Hematopoietic multipotent progenitor cell treated with erythropoietin and hydrocortisone succinate and interleukin-3 and kit ligand, for 15 days (in vitro differentiated cells): ENCODE measurements around the gene COX8C.
"Not testable (repeated sequence)": the region's sequence is repeated elsewhere in the genome, so short reads cannot be mapped to it uniquely, and the experiment has no call there.

Experiments
- DNase-seq: peaks from one replicate; pipeline ENCODE4 v3.0.0-alpha.2; 2015; ENCODE audit warnings: low spot score

The COX8C gene

DNA sequence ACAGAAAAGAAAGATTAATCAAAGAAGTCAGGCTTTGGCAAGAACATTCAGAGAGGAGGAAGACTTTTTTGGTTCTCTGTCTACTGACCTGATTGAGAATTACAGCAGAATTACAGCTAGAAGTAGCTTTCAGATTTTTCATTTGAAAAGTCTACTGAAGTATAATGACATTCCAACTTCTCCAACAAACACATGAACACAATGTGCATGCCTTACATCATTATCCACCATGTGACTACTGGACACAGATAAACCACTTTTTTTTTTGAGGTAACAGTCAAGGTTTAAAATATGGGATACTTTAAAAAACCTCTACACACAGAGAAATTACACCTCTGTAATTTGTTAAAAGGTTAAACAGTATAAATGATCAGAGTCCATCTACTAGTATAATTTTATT is 26.5 kb upstream of the COX8C start:
- DNase-seq: no peak

- DNase-seq: peak; percentile 75
These were observed 23.9 kb upstream of the COX8C start for GRCh38 chr14:93322929-93323599.

- no peak for DNase-seq
These were observed 23.3 kb upstream of the COX8C start for GRCh38 chr14:93323600-93324174.

GRCh38 chr14:93326196-93326595 is 20.8 kb upstream of the COX8C start:
- DNase-seq: no peak

DNA sequence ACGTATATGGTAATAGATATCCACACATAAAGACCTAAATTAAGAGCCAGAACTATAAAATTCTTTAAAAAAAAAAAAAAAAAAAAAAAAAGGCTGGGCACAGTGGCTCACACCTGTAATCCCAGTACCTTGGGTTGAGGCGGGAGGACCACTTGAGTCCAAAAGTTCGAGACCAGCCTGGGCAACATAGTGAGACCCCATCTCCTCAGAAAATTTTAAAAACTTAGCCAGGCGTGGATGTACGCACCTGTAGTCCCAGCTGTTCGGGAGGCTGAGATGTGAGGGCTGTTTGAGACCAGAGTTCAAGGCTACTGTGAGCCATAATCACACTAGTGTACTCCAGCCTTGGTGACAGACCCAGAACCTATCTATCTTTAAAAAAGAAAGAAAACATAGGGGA is 18.4 kb upstream of the COX8C start:
- DNase-seq: no peak

DNA sequence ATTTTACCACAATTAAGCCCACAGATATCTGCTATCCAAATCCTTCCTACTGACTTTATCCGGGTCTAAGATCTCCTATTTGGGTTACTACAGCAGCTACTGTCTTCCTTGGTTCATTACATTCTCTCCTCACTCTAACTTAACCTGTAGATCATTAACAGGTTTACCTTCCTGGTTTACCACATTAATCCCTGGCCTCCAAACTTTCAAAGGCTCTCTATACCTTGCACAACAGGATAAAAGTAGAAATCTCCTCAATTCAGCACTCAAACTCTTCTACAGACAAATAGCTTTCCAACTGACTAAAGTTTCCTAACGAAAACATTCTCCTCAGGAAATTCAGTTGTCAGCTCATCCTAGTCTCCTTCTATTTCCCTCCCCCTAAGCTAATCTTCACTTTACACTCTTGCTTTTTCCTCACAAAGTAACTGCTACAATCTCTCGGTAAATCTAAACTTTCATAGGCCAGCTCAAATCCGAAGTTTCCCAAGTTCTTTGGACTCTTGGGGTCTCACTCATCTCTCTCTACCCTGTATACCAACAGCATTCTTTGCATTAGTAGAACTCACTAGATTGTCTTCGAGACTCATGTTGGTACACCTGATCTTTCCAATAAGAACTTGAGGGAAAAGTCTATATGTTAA is 16.9 kb upstream of the COX8C start:
- no peak for DNase-seq

- no peak for DNase-seq
These were observed 16.4 kb upstream of the COX8C start for GRCh38 chr14:93330609-93331000.

DNA sequence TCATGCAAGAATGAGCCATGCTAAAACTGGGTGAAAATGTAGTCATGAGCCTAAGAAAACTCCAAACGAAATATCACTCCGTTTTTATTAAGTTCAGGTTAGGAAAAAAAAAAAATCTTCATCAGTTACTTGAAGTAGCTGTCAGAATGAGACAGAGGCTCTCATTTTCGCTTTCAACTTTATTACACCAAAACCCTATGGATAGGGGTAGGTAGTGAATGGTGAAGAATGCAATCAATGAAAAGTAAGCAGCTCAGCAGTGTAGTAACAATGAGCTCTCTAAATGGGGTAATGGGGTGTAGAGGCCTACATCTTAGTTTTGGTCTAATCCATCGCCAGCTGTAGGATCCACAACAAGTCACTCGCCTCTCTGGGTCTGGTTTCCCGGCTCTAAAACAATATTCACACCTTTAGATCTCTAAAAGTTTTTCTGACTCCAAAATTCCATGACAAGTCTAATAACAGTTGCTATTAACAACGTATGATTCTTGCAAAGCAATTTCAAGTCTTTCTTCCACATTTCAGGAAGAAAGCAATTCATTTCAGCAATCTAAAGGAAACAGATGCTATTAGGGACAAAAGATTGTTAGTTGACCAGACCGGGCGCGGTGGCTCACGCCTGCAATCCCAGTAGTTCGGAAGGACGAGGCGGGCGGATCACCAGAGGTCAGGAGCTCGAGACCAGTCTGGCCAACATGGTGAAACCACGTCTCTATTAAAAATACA is 15.8 kb upstream of the COX8C start:
- DNase-seq: no peak

- peak; percentile 29 for DNase-seq
These were observed 15.1 kb upstream of the COX8C start for GRCh38 chr14:93331728-93332396.

- DNase-seq: peak; percentile 45
These were observed 14.6 kb upstream of the COX8C start for GRCh38 chr14:93332397-93332852.

DNA sequence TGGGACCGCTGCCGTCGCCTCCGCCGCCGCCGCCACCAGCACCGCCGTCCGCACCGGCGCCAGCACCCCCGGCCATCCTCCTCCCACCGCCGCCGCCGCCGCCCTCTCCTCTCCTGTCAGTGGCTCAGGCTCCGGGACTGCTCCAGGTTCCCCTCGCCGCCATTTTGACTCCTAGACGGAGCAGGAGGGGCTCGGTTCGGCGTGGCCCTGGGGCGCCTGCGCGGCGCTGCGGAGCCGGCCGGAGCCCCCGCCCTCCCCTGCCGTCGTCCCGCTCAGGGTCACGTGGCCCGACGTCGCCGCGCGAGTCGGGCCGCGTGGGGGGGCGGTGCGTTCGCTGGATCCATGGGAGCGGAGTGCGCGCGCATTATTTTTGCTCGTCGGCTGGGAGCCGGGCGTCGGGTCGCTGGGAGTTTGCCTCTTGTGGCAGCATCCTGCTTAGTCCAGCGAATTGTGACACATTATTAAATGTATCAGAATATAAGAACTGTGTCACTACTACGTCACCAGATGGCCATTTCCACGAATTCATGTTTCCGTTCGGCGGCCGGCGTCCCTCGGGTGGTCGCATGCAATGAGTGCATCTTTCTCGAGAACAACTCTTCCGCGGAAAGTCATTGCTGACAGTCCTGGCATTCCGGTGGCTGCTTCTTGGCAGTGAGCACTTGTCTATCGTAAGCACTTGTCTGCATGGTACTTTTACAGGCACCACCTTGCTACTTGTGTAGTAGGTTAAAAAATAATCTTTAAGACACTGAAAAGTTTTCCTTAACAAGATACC is 13.9 kb upstream of the COX8C start, which contains the start of gene BTBD7:
Gene BTBD7 (minus strand): TSS at position 184 of the 778 bp plus-strand sequence. CDS start 36,985 bp downstream, outside the sequence.
- peak; percentile 97 for DNase-seq

- DNase-seq: no peak
These were observed 13.3 kb upstream of the COX8C start for GRCh38 chr14:93333631-93334103.

GRCh38 chr14:93337143-93337753 is 9.7 kb upstream of the COX8C start:
- no peak for DNase-seq

- DNase-seq: no peak
These were observed 9.1 kb upstream of the COX8C start for GRCh38 chr14:93337884-93338283.

GRCh38 chr14:93343266-93343665 is 3.7 kb upstream of the COX8C start:
- DNase-seq: no peak

DNA sequence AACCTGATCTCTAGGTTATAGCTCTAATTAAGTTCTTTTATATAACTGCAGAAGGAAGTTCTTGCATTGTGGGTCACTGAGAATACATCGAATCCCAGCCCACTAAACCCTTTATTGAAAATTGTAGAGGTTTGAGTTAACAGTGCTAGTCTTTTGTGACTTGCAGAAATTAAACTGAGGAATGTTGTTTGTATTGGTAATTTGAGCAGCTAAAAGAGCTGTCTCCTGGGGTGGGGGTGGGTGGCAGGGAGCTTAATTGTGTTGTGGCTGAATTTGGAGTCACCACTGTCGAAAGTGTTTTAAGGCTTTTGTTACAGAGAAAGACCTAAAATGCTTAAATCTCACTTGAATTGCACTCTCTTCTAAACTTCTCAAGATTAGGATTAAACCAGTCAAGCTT is 3.2 kb upstream of the COX8C start:
- no peak for DNase-seq

DNA sequence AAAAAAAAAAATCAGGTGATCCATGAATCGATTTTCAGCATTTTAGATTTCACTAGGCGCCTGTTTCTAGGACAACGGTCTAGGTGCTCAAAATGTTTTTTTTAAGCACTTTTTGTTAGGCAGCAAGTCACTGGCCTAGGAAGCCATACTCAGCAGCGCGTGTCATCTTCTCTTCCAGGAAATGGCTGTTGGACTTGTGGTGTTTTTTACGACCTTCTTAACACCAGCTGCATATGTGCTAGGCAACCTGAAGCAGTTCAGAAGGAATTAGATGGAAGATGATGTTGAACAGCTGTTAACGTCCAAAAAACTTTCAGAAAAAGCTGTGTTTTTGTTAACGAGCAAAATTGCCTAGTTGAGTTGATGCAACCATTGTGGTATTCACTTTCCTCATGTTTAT is 868 bp downstream of the COX8C start:
- no peak for DNase-seq

GRCh38 chr14:93348292-93348691 is 1.3 kb downstream of the COX8C start:
- no peak for DNase-seq

- DNase-seq: not testable (repeated sequence)
These were observed 7.9 kb downstream of the COX8C start for GRCh38 chr14:93354873-93355272.

DNA sequence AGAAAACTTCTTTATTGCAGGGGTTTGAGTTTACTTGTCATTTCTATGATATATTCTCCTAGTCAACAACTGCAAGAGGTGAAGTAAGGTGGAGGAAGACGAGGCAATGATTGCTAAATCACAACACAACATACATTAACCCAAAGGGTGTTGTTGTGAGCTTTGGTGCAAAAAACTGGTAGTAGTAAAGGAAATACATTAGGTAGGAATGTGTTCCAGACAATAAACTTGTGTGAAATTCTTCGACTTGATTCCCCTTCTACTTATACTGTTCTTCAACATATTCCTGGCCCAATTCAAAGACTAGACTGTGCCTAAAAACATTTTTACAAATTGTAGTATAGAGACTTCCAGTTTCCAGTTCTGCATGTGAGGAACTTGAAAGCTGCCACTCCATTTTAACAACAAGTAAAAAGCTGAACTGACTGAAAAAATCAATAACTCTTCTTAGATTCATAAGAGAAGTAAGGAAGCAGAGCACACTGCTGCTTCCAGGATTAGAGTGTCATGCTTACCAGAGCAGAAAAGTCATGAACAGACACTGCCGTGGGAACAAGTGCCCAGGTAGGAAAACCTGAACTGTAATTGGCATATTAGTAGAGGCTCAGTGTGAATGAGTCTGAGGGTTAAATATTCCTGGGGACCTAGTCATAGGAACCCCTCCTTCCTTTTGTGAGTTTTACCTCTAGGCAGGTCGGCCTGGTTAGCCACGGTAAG is 22.2 kb downstream of the COX8C start:
- no peak for DNase-seq
